Measurements from ENCODE around the gene RUNX2.

RUNX2 gene

DNA sequence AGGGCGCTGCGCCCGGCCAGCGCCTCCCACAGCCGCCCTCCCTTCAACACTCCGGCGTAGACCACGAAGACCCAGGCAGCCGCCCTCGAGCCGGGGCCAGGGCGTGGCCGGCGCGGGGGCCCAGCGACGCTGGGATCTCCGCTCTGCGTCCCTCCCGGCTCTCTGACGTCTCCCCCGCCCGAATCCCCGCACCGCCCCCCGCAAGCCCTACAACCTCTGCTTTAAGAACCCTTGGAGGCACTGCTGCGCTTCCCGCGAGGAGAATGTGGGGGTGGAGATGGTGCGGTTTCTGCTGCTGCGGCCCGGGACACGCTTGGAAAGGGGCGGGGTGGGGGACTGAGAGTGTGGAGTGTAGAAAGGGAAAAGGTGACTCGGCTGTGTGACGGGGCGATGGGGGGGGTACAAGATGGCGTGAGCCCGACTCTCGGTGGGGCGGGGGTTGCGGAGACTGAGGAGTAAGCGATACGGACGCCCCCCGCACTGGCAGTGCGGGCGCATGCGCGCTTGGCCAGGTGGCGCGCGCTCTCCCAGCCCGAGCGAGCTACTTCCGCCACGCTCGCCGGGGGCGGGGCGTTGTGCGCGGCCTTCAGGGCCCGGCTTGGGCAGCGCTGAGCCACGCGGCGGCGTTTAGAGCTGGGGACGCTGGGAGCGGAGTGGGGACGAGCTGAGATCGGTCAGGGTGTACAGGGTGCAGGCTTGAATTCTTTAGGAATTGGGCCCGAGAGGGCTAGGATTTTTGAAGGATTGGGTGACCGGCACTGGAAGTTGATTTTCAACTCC lies 49.6 kb downstream of the RUNX2 start, which contains the start of gene SUPT3H:
TSS of gene SUPT3H (minus strand) at position 381 of the 780 bp plus-strand sequence.
- CTCF ChIA-PET, result interaction anchor here (0.6 to 1.4 kb wide), 16 partner anchors 8 to 902 kb away, joined by 3 to 5 read pairs (median 3); no protein-coding TSS in a partner anchor
- Histone ChIP-seq H3K27ac (ENCODE audit: extremely low read depth, low read depth, low read length) (peak within 1 kb of the TSS; percentile 95), H3K4me1 (ENCODE audit: control insufficient read depth, insufficient read depth, low read length) (0 out of 2 replicates have a peak, but pooled peaks cover 4% of the 10 kb centered on the region), H3K9me3 (ENCODE audit: control insufficient read depth, insufficient read depth, low read depth, low read length) (no peaks in the 10 kb centered on the region), H3K4me3 (ENCODE audit: low read depth, low read length) (peak within 1 kb of the TSS; percentile 95), H3K36me3 (ENCODE audit: control insufficient read depth in 2 of 2, insufficient read depth in 1 of 2, low read length in 2 of 2) (no peaks in the 10 kb centered on the region)
- POLR2A ChIA-PET, result interaction anchor here (0.6 to 2.0 kb wide), 23 partner anchors 8 to 902 kb away, joined by 3 to 20 read pairs (median 4); no protein-coding TSS in a partner anchor
- TF ChIP-seq ZNF48 (tag by site-specific recombination; IDR thresholded peaks at IDR 0.05) (no peak), FEZF1 (tag by site-specific recombination; IDR thresholded peaks at IDR 0.05) (no peak), YY2 (tag by site-specific recombination; IDR thresholded peaks at IDR 0.05) (no peak), TRIM28 (IDR thresholded peaks at IDR 0.05; ENCODE audit: borderline replicate concordance, low read length) (peak; percentile 85), GLI4 (tag by site-specific recombination; IDR thresholded peaks at IDR 0.05) (peak; percentile 99), ZIC2 (tag by site-specific recombination; IDR thresholded peaks at IDR 0.05) (peak; percentile 49; the same call in 1 of the 2 replicates), ZNF248 (tag by site-specific recombination; IDR thresholded peaks at IDR 0.05) (no peak), ZNF776 (tag by site-specific recombination; IDR thresholded peaks at IDR 0.05; ENCODE audit: borderline replicate concordance) (no peak), ZNF221 (tag by site-specific recombination; IDR thresholded peaks at IDR 0.05; ENCODE audit: borderline replicate concordance) (no peak), ZFP3 (tag by site-specific recombination; IDR thresholded peaks at IDR 0.05; ENCODE audit: low read depth) (no peak), ZNF112 (tag by site-specific recombination; IDR thresholded peaks at IDR 0.05) (no peak), ZNF621 (tag by site-specific recombination; IDR thresholded peaks at IDR 0.05) (no peak), ZNF394 (tag by site-specific recombination; IDR thresholded peaks at IDR 0.05; ENCODE audit: borderline replicate concordance) (no peak; the same call in 1 of the 2 replicates), ZNF600 (tag by site-specific recombination; IDR thresholded peaks at IDR 0.05) (no peak; the same call in 1 of the 2 replicates), ZNF335 (tag by site-specific recombination; conservative IDR thresholded peaks at IDR 0.05) (peak; percentile 82), ZNF626 (tag by site-specific recombination; IDR thresholded peaks at IDR 0.05) (no peak), ZNF341 (tag by site-specific recombination; IDR thresholded peaks at IDR 0.05; ENCODE audit: low read depth) (peak; percentile 83), ZNF521 (tag by site-specific recombination; IDR thresholded peaks at IDR 0.05) (no peak), ZNF16 (tag by site-specific recombination; IDR thresholded peaks at IDR 0.05; ENCODE audit: low read depth) (0 out of 2 replicates have a peak, but pooled peaks have one; percentile 11)
- TF ChIP-seq, protein P1, sequence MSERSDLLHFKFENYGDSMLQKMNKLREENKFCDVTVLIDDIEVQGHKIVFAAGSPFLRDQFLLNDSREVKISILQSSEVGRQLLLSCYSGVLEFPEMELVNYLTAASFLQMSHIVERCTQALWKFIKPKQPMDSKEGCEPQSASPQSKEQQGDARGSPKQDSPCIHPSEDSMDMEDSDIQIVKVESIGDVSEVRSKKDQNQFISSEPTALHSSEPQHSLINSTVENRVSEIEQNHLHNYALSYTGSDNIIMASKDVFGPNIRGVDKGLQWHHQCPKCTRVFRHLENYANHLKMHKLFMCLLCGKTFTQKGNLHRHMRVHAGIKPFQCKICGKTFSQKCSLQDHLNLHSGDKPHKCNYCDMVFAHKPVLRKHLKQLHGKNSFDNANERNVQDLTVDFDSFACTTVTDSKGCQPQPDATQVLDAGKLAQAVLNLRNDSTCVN (tag by site-specific recombination; optimal IDR thresholded peaks at IDR 0.05), result peak; percentile 95
- TF ChIP-seq, protein P2, sequence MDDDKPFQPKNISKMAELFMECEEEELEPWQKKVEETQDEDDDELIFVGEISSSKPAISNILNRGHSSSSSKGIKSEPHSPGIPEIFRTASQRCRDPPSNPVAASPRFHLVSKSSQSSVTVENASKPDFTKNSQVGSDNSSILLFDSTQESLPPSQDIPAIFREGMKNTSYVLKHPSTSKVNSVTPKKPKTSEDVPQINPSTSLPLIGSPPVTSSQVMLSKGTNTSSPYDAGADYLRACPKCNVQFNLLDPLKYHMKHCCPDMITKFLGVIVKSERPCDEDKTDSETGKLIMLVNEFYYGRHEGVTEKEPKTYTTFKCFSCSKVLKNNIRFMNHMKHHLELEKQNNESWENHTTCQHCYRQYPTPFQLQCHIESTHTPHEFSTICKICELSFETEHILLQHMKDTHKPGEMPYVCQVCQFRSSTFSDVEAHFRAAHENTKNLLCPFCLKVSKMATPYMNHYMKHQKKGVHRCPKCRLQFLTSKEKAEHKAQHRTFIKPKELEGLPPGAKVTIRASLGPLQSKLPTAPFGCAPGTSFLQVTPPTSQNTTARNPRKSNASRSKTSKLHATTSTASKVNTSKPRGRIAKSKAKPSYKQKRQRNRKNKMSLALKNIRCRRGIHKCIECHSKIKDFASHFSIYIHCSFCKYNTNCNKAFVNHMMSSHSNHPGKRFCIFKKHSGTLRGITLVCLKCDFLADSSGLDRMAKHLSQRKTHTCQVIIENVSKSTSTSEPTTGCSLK (tag by site-specific recombination; IDR thresholded peaks at IDR 0.05), result no peak
- TF ChIP-seq, protein P3, sequence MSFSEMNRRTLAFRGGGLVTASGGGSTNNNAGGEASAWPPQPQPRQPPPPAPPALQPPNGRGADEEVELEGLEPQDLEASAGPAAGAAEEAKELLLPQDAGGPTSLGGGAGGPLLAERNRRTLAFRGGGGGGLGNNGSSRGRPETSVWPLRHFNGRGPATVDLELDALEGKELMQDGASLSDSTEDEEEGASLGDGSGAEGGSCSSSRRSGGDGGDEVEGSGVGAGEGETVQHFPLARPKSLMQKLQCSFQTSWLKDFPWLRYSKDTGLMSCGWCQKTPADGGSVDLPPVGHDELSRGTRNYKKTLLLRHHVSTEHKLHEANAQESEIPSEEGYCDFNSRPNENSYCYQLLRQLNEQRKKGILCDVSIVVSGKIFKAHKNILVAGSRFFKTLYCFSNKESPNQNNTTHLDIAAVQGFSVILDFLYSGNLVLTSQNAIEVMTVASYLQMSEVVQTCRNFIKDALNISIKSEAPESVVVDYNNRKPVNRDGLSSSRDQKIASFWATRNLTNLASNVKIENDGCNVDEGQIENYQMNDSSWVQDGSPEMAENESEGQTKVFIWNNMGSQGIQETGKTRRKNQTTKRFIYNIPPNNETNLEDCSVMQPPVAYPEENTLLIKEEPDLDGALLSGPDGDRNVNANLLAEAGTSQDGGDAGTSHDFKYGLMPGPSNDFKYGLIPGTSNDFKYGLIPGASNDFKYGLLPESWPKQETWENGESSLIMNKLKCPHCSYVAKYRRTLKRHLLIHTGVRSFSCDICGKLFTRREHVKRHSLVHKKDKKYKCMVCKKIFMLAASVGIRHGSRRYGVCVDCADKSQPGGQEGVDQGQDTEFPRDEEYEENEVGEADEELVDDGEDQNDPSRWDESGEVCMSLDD (tag by site-specific recombination; IDR thresholded peaks at IDR 0.05), result peak; percentile 78
- TF ChIP-seq, protein P4, sequence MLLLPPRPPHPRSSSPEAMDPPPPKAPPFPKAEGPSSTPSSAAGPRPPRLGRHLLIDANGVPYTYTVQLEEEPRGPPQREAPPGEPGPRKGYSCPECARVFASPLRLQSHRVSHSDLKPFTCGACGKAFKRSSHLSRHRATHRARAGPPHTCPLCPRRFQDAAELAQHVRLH (tag by site-specific recombination; IDR thresholded peaks at IDR 0.05), result no peak; the same call in 1 of the 2 replicates
- TF ChIP-seq, protein P5, sequence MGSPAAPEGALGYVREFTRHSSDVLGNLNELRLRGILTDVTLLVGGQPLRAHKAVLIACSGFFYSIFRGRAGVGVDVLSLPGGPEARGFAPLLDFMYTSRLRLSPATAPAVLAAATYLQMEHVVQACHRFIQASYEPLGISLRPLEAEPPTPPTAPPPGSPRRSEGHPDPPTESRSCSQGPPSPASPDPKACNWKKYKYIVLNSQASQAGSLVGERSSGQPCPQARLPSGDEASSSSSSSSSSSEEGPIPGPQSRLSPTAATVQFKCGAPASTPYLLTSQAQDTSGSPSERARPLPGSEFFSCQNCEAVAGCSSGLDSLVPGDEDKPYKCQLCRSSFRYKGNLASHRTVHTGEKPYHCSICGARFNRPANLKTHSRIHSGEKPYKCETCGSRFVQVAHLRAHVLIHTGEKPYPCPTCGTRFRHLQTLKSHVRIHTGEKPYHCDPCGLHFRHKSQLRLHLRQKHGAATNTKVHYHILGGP (tag by site-specific recombination; IDR thresholded peaks at IDR 0.05), result no peak; the same call in 1 of the 2 replicates
- TF ChIP-seq, protein P6, sequence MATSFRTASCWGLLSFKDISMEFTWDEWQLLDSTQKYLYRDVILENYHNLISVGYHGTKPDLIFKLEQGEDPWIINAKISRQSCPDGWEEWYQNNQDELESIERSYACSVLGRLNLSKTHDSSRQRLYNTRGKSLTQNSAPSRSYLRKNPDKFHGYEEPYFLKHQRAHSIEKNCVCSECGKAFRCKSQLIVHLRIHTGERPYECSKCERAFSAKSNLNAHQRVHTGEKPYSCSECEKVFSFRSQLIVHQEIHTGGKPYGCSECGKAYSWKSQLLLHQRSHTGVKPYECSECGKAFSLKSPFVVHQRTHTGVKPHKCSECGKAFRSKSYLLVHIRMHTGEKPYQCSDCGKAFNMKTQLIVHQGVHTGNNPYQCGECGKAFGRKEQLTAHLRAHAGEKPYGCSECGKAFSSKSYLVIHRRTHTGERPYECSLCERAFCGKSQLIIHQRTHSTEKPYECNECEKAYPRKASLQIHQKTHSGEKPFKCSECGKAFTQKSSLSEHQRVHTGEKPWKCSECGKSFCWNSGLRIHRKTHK (tag by site-specific recombination; IDR thresholded peaks at IDR 0.05), result no peak
- TF ChIP-seq, protein P7, sequence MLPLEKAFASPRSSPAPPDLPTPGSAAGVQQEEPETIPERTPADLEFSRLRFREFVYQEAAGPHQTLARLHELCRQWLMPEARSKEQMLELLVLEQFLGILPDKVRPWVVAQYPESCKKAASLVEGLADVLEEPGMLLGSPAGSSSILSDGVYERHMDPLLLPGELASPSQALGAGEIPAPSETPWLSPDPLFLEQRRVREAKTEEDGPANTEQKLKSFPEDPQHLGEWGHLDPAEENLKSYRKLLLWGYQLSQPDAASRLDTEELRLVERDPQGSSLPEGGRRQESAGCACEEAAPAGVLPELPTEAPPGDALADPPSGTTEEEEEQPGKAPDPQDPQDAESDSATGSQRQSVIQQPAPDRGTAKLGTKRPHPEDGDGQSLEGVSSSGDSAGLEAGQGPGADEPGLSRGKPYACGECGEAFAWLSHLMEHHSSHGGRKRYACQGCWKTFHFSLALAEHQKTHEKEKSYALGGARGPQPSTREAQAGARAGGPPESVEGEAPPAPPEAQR (tag by site-specific recombination; IDR thresholded peaks at IDR 0.05), result no peak
